Osteocyte (in vitro differentiated cells): ENCODE measurements around the gene PI4KA. TPM values are rescaled to one million over a fixed set of nuclear protein-coding genes. Genes with fewer than 3 reads are reported as not detected.
A peak's percentile ranks its signal among the peaks of the same experiment; 100 is the strongest.
"Not testable (repeated sequence)": the region's sequence is repeated elsewhere in the genome, so short reads cannot be mapped to it uniquely, and the experiment has no call there.

Source experiments
- DNase-seq: peaks from one replicate; pipeline ENCODE4 v3.0.0; 2021; ENCODE audit warnings: mixed read lengths; ENCODE audit not compliant: unreplicated experiment; ENCODE audit errors: extremely low spot score
- H3K27ac Mint-ChIP-seq: one replicate; pipeline ENCODE4 v1.8.0; 2021; ENCODE audit warnings: mild to moderate bottlenecking, mixed read lengths; ENCODE audit not compliant: unreplicated experiment
- H3K27me3 Mint-ChIP-seq: one replicate; pipeline ENCODE4 v1.8.0; 2021; ENCODE audit warnings: mixed read lengths; ENCODE audit not compliant: unreplicated experiment
- H3K36me3 Mint-ChIP-seq: one replicate; pipeline ENCODE4 v1.8.0; 2021; ENCODE audit warnings: mixed read lengths; ENCODE audit not compliant: unreplicated experiment
- H3K4me1 Mint-ChIP-seq: one replicate; pipeline ENCODE4 v1.8.0; 2021; ENCODE audit warnings: mixed read lengths; ENCODE audit not compliant: unreplicated experiment
- H3K4me3 Mint-ChIP-seq: one replicate; pipeline ENCODE4 v1.8.0; 2021; ENCODE audit warnings: mild to moderate bottlenecking, moderate library complexity, mixed read lengths; ENCODE audit not compliant: unreplicated experiment
- H3K9me3 Mint-ChIP-seq: one replicate; pipeline ENCODE4 v1.8.0; 2021; ENCODE audit warnings: mixed read lengths; ENCODE audit not compliant: unreplicated experiment
- CTCF ChIP-seq: fragments of 200-600 bp; sonication (generic); IDR thresholded peaks from 2 replicates; pipeline ENCODE4 v1.5.0; 2021; ENCODE audit warnings: antibody characterized with exemption, mild to moderate bottlenecking, moderate library complexity
- total RNA-seq: library from RNA; stranded (reverse); gene quantifications from 2 replicates; pipeline ENCODE4 v1.2.1, GENCODE V29; 2021

The PI4KA gene
- total RNA-seq, 1 donor from 2014 or later, result 108 TPM

- not testable (repeated sequence) for H3K27me3 Mint-ChIP-seq, H3K4me1 Mint-ChIP-seq, H3K4me3 Mint-ChIP-seq, H3K27ac Mint-ChIP-seq, H3K36me3 Mint-ChIP-seq, H3K9me3 Mint-ChIP-seq
- peak; percentile 70 for DNase-seq
These were observed 167.9 kb downstream of the PI4KA start for GRCh38 chr22:20690586-20691317.

- H3K27ac Mint-ChIP-seq, result not testable (repeated sequence)
These were observed 171.0 kb downstream of the PI4KA start for GRCh38 chr22:20687356-20688172.

GRCh38 chr22:20685764-20686163 is 172.8 kb downstream of the PI4KA start:
- H3K27ac Mint-ChIP-seq, H3K9me3 Mint-ChIP-seq, H3K36me3 Mint-ChIP-seq, H3K4me1 Mint-ChIP-seq, H3K4me3 Mint-ChIP-seq, H3K27me3 Mint-ChIP-seq: not testable (repeated sequence)
- DNase-seq, result peak; percentile 53

More at GRCh38 chr22:20687356-20688172, 171.0 kb downstream of the PI4KA start:
- not testable (repeated sequence) for H3K4me1 Mint-ChIP-seq, H3K27me3 Mint-ChIP-seq, H3K9me3 Mint-ChIP-seq, H3K36me3 Mint-ChIP-seq, H3K4me3 Mint-ChIP-seq
- DNase-seq, result peak; percentile 49

- not testable (repeated sequence) for H3K27ac Mint-ChIP-seq, H3K4me3 Mint-ChIP-seq, DNase-seq, H3K4me1 Mint-ChIP-seq, H3K36me3 Mint-ChIP-seq
- H3K9me3 Mint-ChIP-seq, result peaks cover 22% of the 10 kb centered on the region
- peaks cover 41% of the 10 kb centered on the region for H3K27me3 Mint-ChIP-seq
These were observed 179.7 kb downstream of the PI4KA start for GRCh38 chr22:20678792-20679435.

GRCh38 chr22:20677684-20678242 is 180.8 kb downstream of the PI4KA start:
- TF ChIP-seq CTCF, result no peak
- H3K27me3 Mint-ChIP-seq, result peaks cover 51% of the 10 kb centered on the region
- H3K4me1 Mint-ChIP-seq, result no peaks in the 10 kb centered on the region
- no peak overlapping the region for H3K4me3 Mint-ChIP-seq
- no peak for DNase-seq
- peaks cover 22% of the 10 kb centered on the region for H3K9me3 Mint-ChIP-seq
- peaks cover 10% of the 10 kb centered on the region for H3K36me3 Mint-ChIP-seq
- no peak overlapping the region for H3K27ac Mint-ChIP-seq

GRCh38 chr22:20675613-20676012 is 183.0 kb downstream of the PI4KA start:
- not testable (repeated sequence) for H3K36me3 Mint-ChIP-seq, H3K4me1 Mint-ChIP-seq, DNase-seq, H3K4me3 Mint-ChIP-seq, H3K27ac Mint-ChIP-seq
- Mint-ChIP-seq H3K9me3 (peaks cover 22% of the 10 kb centered on the region), H3K27me3 (peaks cover 57% of the 10 kb centered on the region)

GRCh38 chr22:20674998-20675397 is 183.6 kb downstream of the PI4KA start:
- DNase-seq, result no peak
- H3K27me3 Mint-ChIP-seq, result peaks cover 57% of the 10 kb centered on the region
- H3K27ac Mint-ChIP-seq, result no peak overlapping the region
- no peak overlapping the region for H3K4me3 Mint-ChIP-seq
- H3K9me3 Mint-ChIP-seq, result peaks cover 22% of the 10 kb centered on the region
- no peak for TF ChIP-seq CTCF
- H3K4me1 Mint-ChIP-seq, result no peaks in the 10 kb centered on the region
- H3K36me3 Mint-ChIP-seq, result peaks cover 10% of the 10 kb centered on the region
